MM.1S (cell line): ENCODE data around the gene SLC16A13.

ENCODE experiments used
- CTCF ChIP-seq: fragments of 300-600 bp; sonication (generic); IDR thresholded peaks from 2 replicates; pipeline ENCODE4 v1.5.1; 2016; ENCODE audit warnings: antibody characterized with exemption, low read length, mixed read lengths
- EZH2 ChIP-seq: fragments of 300-600 bp; sonication (generic); optimal IDR thresholded peaks from 2 replicates; pipeline ENCODE3; 2017; ENCODE audit warnings: low read depth, mild to moderate bottlenecking, antibody characterized with exemption, low read length, mixed read lengths

- TF ChIP-seq EZH2 (no peak), CTCF (no peak)
Measured at GRCh38 chr17:7039832-7040231, 4.0 kb downstream of the SLC16A13 start.
